HG02588 (cell line): ENCODE data around the gene MMP17.
"Not testable (repeated sequence)": the region's sequence is repeated elsewhere in the genome, so short reads cannot be mapped to it uniquely, and the experiment has no call there.

ENCODE experiments used
- ATAC-seq: cut with Tn5 transposase; IDR thresholded peaks from one replicate; pipeline ENCODE4 v1.9.1; 2021; ENCODE audit warnings: mild to moderate bottlenecking, moderate library complexity; ENCODE audit not compliant: unreplicated experiment

The MMP17 gene

DNA sequence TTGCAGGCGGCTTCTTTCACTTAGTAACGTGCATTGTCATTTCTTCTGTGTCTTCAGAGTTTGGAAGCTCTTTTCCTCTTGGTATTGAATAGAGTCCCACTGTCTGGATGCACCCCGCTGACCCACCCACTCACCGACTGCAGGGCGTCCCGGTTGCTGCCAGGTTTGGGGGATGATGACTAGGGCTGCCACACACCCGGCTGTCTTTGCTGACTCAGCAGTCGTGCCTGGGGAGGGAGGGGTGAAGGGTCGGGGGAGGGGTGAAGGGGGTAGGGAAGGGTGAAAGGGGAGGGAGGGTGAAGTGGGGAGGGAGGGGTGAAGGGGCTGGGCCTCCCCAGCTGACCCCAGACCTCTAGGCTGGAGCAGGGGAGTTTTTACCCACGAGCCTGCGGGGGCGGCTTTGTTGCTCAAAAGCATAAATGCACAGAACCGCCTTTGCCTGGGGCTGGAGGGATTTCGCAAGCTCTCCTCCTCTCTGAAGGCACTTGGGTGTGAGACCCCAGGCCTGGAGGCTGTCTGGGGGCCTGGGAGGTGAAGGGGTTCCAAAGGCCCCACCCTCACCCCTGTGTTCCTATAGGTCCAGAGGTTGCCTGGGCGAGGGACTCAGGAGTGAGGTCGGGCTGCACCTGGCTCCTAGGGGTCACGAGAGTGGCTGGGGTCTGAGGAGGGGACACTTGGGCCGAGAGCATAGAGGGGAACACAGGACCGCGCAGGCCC lies 35.0 kb downstream of the MMP17 start:
- ATAC-seq, result no peak

DNA sequence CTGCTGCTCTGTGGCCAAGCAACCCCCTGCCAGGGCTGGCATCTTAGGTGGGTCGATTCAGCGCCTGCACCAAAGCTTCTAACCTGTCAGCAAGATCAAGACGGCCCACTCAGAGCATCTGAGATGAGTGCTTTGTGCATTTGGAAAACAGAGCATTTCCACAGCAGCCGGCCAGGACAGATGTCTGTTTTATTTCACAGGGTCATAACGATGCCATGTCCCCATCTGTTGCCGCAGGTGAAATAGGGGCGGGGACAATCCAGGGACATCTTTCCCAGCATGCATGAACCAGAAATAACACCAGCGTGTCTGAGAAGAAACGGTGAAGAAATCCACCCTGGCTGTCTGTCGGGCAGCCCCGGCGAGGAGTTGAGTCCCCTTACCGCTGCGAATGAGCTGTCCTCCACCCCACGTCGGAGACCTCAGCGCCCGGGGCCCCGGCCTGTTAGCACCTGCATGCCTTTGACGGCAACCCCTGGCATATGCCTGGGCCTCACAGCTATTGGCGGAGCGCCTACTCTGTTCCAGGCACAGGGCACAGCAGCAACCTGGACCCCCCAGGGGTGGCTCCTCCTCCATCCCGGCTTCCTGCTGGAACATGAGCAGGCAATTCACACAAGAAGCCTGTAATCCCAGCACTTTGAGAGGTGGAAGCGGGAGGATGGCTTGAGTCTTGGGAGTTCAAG lies 35.7 kb downstream of the MMP17 start:
- ATAC-seq, result no peak

DNA sequence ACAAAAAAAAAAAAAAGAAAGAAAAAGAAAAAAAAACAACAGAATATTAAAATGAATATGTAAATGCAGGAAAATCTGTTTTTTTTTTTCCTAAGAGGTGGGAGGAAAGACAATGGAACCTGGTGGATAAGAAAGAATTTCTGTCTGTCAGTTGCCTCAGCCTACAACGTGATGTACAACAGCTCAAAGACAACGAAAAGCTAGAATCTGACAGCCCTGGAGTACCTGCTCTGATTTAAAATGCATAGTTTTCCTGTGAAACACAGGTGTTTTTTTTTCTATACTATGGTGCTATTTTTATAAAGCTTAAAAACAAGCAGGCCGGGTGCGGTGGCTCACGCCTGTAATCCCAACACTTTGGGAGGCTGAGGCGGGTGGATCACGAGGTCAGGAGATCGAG lies 36.3 kb downstream of the MMP17 start:
- no peak for ATAC-seq

DNA sequence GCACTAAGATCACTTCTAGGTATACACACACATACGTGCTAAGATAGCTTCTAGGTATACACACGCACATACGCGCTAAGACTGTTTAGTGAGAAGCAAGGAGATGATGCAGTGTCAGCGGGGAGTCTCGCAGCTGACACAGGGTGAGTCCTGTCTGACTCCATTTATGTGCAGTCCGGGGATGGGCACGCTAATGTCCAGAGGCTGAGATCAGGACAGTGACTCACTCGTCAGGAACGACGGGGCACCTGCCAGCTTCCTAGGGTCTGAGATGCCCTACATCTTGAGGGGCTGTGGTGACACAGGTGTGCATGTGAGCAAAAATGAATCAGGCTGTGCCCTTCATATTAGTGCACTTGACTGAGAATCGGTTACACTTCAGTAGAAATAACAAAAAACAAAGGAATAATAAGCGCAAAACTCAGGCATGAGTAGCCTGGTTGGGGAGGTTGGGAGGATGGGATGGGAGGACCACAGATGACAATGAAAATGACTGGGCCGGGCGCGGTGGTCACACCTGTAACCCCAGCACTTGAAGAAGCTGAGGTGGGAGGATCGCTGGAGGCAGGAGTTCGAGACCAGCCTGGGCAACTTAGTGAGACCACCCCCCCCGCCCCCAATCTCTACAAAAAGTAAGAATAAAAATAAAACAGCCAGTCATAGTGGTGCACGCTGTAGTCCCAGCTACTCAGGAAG lies 37.1 kb downstream of the MMP17 start:
- ATAC-seq, result no peak

DNA sequence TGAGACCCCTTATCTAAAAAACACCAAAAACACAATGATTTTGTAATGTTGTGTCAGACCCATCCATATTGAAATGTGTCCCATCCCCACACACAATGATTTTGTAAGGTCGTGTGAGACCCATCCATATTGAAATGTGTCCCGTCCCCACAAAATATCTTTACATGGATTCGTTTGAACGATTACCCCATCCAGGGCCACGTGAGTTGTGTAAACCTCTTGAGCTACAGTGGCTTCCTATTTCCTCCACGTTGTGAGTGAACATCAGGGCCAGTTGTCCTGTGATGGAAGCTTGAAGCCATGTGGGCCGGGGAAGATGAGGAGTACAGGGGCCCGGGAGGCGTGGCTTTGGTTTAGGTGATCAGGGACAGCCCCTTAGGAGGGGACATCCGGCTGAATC lies 39.3 kb downstream of the MMP17 start:
- no peak for ATAC-seq

DNA sequence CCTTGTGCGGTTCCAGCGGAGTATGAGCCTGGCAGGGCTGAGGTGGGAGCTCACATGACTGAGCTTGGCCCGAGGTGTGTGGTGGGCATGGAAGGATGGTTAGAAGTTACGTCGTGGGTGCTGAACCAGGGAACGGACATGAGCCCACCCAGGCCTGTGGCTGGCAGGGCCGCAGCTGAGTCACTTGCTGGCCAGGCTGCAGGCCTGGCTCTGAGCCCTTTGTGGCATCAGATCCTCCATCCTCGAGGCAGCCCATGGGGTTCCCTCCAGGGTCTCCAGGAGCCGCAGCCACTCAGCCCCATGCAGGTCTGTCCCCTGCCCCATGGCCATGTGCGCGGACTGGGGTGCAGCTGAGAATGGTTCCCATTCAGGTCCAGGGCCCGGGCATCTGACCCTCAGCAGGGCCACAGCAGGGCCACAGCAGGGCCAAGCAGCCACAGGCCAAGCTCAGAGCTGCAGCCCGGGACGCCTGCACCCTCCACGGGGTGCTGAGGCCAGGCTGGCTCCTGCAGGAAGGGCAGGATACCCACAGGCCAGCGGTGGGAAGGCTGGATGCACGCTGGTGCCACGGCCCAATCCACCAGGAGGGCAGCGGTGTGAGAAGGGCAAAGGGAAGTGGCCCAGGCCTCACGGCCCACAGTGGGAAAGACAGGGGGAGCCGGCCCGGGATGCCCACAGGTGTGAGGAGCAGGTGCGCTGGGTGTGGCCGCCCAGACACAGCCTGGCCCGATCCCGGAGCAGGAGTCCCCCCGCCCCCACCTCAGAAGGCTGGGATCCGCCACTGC lies 39.9 kb downstream of the MMP17 start:
- ATAC-seq, result no peak

DNA sequence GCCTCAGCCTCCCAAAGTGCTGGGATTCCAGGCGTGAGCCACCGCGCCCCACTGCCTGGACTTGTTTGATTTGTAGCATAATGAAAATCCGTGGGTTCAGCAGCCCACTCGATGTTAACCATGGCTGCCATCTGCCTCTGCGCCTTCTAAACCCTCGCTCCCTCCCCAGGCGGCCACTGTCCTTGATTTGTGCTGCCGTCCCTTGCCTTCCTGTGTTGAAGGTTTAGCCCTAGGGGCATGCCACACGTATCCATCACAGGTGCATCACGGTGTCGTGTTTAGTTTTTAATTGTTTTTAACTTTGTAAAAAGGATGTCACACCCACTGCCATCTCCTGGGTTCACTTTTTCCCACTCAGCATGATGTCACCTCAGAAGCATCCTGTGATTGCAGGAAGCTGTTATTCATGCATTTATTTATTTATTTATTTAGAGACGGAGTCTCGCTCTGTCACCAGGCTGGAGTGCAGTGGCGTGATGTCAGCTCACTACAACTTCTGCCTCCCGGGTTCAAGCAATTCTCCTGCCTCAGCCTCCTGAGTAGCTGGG lies 41.8 kb downstream of the MMP17 start:
- ATAC-seq, result no peak

DNA sequence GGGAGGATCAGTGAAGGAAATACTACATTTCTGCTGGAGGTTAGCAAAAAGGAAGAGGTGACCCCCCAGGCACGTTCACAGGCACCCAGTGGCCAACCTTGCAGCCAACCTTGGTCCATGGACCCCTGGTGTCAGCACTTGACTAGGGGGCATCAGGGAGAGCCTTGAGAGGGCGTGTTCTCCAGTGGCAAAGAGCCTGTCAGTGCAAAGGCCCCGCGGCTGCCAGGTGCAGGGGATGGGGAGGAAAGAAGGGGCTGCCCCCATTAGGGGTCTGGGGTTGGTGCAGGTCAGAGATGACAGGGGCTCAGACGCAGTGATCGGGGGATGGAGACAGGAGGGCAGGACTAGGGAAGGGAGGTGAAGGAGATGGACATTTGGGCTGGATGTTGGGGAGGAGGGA lies 43.5 kb downstream of the MMP17 start:
- no peak for ATAC-seq

DNA sequence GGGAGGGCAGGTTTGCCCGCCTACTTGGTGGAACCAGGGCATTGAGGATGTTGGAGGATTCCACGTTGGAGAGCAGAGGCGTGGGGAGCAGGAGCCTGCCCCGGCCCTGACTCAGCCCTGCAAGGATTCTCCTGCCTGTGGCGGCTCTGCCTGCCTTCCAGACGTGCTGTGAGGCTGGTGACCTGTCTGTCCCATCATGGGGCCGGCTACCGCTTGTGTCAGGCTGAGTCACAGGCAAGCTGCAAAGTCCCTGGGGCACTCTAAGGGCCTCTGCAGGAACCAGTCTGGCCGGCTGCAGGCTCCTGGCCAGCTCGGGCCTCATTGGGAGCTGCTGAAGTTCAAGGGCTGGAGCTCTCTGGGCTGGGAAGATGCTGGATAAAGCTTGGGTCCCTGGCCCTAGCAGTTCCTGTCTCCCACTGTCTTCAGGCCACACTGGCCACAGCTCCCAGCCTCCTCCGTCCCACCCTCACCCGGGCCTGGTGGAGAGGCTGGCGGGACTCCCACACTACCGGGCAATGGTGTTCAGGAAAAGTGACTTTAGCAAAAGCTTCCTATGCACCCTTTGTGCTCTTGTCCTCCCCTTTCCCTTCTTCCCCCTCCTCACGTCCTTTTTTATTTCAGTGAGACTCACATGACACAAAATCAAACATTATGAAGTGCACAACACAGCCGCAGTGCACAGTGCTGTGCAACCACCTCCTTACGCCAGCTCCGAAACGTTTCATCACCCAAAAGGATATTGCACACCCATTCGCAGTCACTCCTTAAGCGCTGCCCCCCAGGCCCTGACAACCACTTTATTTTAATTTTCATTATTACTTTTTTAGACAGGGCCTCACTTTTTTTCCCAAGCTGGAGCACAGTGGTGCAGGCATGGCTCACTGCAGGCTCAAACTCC lies 44.2 kb downstream of the MMP17 start:
- no peak for ATAC-seq

DNA sequence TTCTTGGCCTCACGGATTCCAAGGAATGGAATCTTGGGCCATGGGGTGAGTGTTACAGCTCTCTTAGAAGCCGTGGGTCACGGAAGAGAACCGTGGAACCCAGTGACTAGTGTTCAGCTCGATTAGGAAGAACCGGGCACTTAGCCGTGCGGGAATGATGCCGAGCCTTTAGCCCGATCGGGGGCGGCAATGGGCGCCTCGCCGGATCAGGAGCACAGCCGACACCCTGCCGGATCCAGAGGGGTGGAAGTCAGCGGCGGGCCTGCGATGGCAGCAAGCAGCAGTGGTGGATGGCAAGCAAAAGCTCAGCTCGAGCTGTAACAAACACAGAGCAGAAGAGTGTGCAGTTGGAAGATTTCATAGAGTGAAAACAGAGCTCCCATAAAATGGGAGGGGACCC lies 45.1 kb downstream of the MMP17 start:
- no peak for ATAC-seq

DNA sequence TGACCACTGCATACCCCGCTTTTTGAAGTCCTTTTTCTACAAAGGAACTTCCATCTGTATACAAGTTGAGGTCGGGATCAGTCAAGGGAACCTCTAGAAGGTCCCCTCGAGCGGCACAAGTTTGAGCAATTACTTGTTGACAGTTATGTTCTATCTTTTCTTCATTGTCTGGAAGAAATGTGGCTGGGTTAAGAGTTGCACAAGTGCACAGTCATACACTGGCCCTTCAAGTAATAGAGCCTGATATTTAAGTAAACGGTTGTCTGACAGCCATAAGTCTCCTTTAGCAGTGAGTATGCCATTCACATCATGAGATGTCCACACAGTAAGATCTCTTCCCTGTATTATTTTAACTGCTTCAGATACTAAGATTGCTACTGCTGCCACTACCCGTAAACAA lies 46.8 kb downstream of the MMP17 start:
- not testable (repeated sequence) for ATAC-seq

DNA sequence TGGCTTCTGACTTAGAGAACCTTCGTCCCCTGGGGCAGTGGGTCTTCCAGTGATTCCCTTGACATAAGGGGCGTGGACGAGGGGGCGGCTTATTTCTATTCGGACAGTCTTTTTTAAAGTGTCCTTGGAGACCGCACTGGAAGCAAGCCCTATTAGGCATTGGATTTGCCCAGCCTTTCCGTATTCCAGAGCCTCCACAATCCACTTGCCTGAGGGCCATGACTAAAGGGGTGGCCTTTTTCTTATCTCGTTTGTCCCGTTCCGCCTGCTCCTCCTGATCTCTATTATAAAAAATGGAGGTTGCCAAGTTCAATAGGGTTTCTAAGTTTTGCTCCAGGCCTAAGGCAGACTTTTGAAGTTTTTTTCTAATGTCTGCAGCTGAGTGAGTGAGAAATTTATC lies 49.0 kb downstream of the MMP17 start:
- not testable (repeated sequence) for ATAC-seq

DNA sequence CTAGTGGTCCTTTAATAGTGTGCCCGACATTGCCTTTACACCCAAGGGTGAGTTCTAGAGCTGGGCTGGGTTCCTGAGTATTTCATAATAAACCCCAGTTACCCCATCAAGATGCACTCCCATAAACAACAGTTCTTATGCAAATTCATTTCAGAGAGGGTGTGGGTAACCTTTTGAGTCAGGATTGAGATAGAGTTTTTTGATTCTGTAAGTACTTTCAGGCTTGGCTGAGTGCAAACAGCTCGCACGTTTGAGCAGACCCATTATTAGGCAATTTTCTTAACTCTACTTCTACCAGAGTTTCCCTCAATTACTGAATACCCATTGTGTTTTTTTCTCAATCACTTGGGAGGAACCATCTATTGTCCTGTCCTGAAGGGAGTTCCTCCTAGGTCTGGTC lies 50.2 kb downstream of the MMP17 start:
- ATAC-seq, result not testable (repeated sequence)

DNA sequence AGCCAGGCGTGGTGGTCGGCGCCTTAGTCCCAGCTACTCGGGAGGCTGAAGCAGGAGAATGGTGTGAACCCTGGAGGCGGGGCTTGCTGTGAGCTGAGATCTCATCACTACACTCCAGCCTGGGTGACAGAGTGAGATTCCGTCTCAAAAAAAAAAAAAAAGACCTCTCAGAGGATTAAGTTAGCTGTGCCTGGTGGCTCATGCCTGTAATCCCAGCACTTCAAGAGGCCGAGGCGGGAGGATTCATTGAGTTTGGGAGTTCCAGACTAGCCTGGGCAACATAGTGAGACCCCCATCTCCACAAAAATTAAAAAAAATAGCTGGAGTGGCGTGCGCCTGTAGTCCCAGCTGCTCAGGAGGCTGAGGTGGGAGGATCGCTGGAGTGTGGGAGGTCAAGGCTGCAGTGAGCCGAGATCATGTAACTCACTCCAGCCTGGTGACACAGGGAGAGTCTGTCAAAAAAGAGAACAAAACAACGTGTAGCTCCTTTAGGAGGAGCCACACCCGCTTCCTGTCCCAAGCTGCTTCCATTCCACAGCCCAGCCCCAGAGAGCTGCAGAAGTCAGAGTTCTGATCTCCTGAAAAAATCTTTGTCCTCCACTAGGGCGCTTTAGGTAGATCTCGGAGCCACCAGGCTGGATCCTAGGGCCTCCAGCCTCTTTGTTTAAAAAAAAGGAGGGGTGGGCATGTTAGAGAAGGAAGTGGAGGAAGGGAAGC lies 54.8 kb downstream of the MMP17 start:
- no peak for ATAC-seq

DNA sequence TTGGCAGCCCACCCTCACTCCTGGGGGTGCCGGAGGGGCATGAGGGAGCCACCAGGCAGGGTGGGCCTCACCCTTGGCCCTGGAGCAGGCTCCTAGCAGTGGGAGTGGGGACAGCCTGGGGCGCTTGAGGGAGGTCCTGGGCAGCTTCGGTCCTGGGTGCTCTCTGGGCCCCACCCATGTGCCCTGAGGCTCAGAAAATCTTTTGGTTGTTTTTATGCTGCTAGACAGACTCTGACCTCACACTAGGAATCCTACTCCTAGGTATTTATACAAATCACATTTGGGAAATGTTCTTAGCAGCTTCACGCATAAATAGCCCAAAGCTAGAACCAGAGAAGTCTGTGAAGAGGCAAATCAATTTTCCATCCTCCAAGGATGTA lies 55.3 kb downstream of the MMP17 start:
- no peak for ATAC-seq

DNA sequence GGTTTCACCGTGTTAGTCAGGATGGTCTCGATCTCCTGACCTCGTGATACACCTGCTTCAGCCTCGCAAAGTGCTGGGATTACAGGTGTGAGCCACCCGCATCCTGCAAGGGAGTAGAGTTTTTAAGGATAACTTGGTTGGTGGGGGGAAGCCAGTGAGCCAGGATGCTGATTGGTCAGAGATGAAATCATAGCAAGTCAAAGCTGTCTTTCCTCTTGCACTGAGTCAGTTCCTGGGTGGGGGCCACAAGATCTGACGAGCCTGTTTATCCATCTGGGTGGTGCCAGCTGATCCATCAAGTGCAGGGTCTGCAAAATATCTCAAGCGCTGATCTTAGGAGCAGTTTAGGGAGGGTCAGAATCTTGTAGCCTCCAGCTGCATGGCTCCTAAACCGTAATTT lies 56.9 kb downstream of the MMP17 start:
- not testable (repeated sequence) for ATAC-seq

DNA sequence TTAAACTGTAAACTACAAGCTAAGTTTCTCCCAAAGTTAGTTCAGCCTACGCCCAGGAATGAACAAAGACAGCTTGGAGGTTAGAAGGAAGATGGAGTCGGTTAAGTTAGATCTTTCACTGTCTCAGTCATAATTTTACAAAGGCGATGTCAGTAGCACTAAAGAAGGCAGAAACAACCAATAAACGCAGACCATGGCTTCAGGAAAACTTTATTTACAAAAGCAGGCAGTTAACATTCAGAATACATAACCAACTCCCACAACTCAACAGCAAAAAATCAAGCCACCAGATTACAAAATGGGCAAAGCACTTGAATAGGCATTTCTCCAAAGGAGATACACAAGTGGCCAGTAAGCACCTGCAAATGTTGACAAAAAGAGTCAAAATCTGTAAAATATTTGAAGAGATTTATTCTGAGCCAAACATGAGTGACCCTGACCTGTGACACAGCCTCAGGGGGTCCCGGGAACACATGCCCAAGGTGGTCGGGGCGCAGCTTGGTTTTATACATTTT lies 57.4 kb downstream of the MMP17 start:
- ATAC-seq, result no peak

DNA sequence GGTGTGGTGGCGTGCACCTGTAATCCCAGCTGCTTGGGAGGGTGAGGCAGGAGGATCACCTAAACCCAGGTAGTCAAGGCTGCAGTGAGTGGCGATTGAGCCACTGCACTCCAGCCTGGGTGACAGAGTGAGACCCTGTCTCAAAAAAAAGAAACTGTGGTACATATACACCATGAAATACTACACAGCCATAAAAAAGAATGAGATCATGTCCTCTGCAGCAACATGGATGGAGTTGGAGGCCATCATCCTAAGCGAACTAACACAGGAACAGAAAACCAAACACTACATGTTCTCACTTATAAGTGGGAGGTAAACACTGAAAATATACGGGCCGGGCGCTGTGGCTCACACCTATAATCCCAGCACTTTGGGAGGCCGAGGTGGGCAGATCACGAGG lies 63.5 kb downstream of the MMP17 start:
- ATAC-seq, result not testable (repeated sequence)
